Raji (cell line): Measurements from ENCODE around the gene USPL1.

Experiments used
- POLR2A ChIP-seq: IDR thresholded peaks from 2 replicates; pipeline ENCODE4 v1.6.1; 2011; ENCODE audit warnings: low read depth, low read length, control low read depth; ENCODE audit not compliant: insufficient read depth

USPL1 gene

DNA sequence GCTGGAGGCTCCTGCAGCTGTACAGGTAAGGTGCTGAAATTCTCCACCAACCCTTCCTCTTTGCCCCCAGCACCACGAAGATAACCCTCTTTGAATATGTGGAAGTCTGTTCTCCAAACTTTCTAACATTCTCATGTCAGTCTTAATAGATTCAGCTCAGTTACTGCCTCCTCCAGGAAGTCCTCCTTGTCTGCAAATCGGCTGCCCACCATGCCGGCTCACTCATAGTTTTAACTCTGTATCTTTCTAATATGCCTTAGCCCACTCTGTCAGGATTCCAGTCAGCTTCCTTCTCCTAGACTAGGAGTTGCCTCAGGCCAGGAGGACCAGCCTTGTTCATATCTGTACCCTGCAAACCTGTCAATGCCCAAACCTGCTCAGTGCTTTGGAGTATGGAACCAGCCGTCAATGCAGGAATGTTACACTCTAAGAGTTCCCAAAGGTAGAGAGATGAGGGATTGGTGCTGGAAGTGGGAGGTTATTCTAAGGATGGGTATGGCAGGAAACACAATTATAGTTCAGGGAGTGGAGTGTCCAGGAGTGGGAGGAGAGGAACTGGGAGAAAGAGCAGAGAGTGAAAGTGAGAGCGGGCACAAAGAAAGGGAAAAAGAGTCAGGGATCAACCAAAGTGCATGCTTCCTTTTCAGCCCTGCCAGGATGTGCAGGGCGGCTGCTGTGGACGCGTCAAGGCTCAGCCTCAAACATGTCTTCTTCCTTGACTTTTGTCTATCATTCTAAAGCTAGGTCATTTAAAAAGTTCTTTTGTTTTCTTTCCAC is 79.6 kb downstream of the USPL1 start:
- no peak for TF ChIP-seq POLR2A

DNA sequence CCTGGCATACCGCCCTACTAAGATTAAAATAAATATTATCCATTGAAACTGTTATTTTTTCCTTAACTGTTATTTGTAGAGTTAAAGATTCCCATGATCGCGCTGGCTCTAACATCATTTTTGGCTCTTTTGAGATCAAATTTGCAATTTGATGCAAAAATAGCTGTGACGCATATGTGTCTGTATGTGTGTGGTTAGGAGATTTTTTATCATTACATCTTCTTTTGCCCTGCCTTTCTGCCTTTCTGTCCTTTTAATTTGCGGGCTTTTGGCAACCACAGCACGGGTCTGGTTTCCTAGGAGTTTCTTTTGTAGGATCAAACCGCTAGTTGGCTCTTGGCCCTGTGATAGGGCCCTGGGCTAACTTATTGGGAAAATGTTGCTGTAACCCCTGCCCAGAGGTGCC is 80.3 kb downstream of the USPL1 start:
- no peak for TF ChIP-seq POLR2A

DNA sequence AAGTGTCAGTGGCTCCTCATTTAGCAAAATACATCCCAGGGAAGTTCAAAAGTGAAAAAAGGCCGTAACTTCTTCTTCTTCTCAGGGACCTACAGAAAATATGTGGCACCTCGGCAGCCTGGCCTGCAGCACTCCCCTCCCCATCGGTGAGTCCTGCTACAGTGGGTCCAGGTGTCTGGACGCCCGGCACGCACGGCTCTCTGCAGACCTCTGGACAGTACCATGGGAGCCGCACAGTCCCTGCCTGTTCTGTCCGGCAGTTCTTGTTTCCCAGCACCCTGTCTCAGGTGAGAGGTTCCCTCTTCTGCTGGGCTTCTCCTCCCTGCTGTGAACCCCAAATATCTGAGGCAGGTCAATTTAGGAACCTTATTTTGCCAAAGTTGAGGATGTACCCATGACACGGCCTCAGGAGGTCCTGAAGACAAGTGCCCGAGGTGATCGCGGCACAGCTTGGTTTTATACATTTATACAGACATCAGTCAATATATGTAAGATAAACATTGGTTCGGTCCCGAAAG is 80.8 kb downstream of the USPL1 start:
- TF ChIP-seq POLR2A = no peak

DNA sequence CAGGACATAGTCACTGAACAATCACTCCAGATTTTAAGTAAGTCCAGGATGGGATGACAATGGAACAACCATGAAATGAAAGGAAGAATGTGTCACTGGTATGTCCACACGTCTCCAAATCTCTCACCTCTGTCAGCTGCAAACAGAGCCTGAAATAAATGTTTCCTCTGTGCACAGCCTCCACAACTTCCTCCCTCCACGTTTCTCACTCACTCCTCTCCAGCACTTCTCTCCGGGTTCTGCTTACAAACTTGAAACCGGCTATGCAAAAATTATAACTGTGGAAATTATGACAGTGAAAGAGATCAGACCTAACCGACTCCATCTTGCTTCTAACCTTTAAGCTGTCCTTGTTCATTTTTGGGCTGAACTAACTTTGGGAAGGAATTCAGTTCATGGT is 82.6 kb downstream of the USPL1 start:
- no peak for TF ChIP-seq POLR2A

DNA sequence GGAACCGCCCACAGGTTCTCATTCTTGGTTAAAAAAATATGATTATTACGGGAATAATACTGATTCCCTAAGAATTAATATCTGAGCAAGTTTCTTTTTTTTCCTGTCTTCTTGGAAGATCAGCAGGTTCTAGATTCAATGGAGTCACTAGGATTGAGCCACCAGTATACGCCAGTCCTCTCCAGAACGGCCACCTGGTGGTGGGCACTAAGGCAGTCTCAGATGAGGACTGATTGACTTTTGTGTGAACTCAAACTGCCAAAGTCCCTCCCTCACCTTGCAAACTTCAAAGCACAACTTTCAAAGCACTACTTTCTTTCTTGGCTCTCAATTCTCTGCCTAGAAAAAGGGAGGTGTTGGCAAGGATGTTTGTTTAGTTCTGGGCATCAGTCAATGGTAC is 84.3 kb downstream of the USPL1 start:
- no peak for TF ChIP-seq POLR2A

DNA sequence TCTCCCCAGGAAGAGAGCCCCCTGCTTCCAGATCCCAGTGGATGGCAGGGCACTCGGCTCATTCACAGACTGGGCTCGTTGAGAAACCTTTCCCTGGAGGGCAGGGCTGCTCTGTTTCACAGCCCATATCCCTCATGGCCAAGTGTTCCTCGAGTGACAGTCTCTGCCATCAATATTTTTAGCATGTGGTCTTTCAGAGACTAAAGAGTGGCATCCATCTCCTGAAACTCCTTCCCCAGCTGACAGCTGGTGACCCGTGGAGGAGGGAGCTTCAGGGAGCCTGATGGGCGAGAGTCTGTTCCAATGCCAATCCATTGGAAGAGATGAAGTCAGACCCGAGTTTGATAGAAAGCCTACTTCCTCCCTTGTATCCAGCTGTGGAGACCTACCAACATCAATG is 86.9 kb downstream of the USPL1 start:
- no peak for TF ChIP-seq POLR2A

DNA sequence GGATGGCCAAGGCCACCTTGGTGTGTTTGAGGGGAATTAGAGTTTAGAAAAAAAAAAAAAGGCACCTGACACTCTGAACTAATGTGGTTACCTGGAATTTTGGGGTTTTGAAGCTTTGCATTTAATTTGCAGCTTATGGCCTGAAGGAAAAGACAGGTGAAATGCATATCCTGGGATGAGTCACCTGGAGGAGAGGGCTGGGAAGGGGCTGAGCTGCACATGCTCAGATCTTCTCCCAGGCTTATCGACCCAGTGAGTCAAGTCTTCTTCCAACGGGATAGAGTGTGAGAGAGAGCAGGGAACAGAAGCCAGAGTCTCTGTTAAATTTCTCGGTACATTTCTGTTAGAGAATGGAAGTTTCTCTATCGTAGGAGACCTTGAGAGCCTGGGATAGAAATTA is 88.0 kb downstream of the USPL1 start:
- no peak for TF ChIP-seq POLR2A

DNA sequence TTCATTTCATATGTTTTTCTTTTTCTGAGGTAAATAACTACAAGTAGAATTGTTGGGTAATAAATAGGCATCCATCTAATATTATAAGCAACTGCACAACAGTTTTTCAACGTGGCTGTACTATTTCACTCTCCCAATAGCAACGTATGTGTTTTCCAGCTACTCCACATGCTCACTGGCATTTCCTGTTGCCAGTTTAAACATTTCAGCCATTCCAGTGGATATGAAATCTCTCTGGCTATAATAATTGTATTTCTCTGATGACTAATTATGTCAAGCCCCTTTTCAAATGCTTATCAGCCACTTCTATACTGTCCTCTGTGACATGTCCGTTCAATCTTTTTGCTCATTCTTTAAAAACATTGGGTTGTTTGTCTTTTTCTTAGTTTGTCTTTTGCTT is 90.8 kb downstream of the USPL1 start:
- no peak for TF ChIP-seq POLR2A
